Panc1 (cell line): ENCODE measurements around the gene OGDH. TPM values are rescaled to one million over a fixed set of nuclear protein-coding genes. Genes with fewer than 3 reads are reported as not detected.

Experiments used
- ATAC-seq: fragments of 200-7000 bp; cut with Tn5 transposase; 2 replicates; pipeline ENCODE4 v1.9.1; 2020; ENCODE audit warnings: mild to moderate bottlenecking, moderate library complexity
- BruUV-seq: library from RNA; stranded (reverse); fragments of 400-500 nt; replicated peaks from 2 replicates; lab custom pipeline; 2021; lab: Mats Ljungman, UMichigan
- CTCF ChIA-PET: fragments of 300-600 bp; sonication (Branson Sonifier 250); formaldehyde crosslinking; loops from one replicate; lab custom pipeline; 2022; ENCODE audit warnings: antibody characterized with exemption; lab: Charles Lee
- POLR2A ChIA-PET: fragments of 300-600 bp; sonication (Branson Sonifier 250); formaldehyde crosslinking; loops from one replicate; lab custom pipeline; 2022; ENCODE audit warnings: antibody characterized with exemption; lab: Charles Lee
- DNase-seq: peaks from one replicate; pipeline ENCODE4 v3.0.0-alpha.2; 2010; ENCODE audit warnings: low read depth, low spot score
- H3K27ac ChIP-seq: 2 replicates; pipeline ENCODE4 v1.5.1; 2011; ENCODE audit warnings: mild to moderate bottlenecking, low read length, inconsistent platforms
- H3K27me3 ChIP-seq: fragments of 200-500 bp; sonication (Bioruptor generic); 2 replicates; pipeline ENCODE4 v1.6.0; 2014; ENCODE audit warnings: low read length, inconsistent platforms; ENCODE audit not compliant: control insufficient read depth, insufficient read depth
- H3K36me3 ChIP-seq: fragments of 200-500 bp; sonication (Bioruptor generic); 2 replicates; pipeline ENCODE4 v1.5.1; 2014; ENCODE audit warnings: inconsistent platforms, mild to moderate bottlenecking, low read length, moderate library complexity; ENCODE audit not compliant: control insufficient read depth, insufficient read depth
- H3K4me1 ChIP-seq: 2 replicates; pipeline ENCODE4 v1.5.1; 2011; ENCODE audit warnings: inconsistent platforms, mild to moderate bottlenecking, low read length, moderate library complexity; ENCODE audit not compliant: control insufficient read depth, insufficient read depth
- H3K4me3 ChIP-seq, 2 experiments: 2 replicates each; pipeline ENCODE4 v1.5.1; 2011 to 2012; ENCODE audit warnings: low read depth in 2 of 2, low read length in 2 of 2, mild to moderate bottlenecking in 2 of 2, inconsistent platforms in 1 of 2, moderate library complexity in 1 of 2
- H3K9me3 ChIP-seq: fragments of 200-500 bp; sonication (Bioruptor generic); 2 replicates; pipeline ENCODE4 v1.5.1; 2014; ENCODE audit warnings: low read depth, mild to moderate bottlenecking, inconsistent platforms, low read length, moderate library complexity; ENCODE audit not compliant: control insufficient read depth, insufficient read depth
- CTCF ChIP-seq: fragments of 450-650 bp; IDR thresholded peaks from 2 replicates; pipeline ENCODE4 v1.5.1; 2017; ENCODE audit warnings: mild to moderate bottlenecking
- POLR2AphosphoS5 ChIP-seq: IDR thresholded peaks from 2 replicates; pipeline ENCODE4 v1.6.1; 2012; ENCODE audit warnings: mild to moderate bottlenecking, low read depth, low read length, moderate library complexity
- SIN3A ChIP-seq: IDR thresholded peaks from 2 replicates; pipeline ENCODE4 v1.6.1; 2012; ENCODE audit warnings: low read depth, mild to moderate bottlenecking, low read length, moderate library complexity, borderline replicate concordance; ENCODE audit not compliant: insufficient read depth
- TCF7L2 ChIP-seq: IDR thresholded peaks from 2 replicates; pipeline ENCODE4 v1.6.1; 2011; ENCODE audit warnings: mild to moderate bottlenecking, low read depth, low read length, inconsistent platforms
- in situ Hi-C: cut with HindIII; loops from 2 replicates; pipeline ENCODE4 v1.10.0; 2016; ENCODE audit warnings: low sequenced_read_pairs, low pct_unique_long_range_greater_than_20kb
- intact Hi-C: fragments of 100-400 bp; cut with micrococcal nuclease; formaldehyde crosslinking; loops from one replicate; pipeline ENCODE4 v1.10.0; 2022; ENCODE audit not compliant: unreplicated experiment
- total RNA-seq: library from RNA; stranded (reverse); gene quantifications from one replicate; pipeline ENCODE4 v1.2.1, GENCODE V29; 2021; ENCODE audit not compliant: unreplicated experiment
- TF ChIP-seq, protein P1 (sequence below), 2 experiments: IDR thresholded peaks; 2 replicates each; pipeline ENCODE4 v1.6.1; 2011 to 2012; ENCODE audit warnings: low read depth in 2 of 2, control low read depth in 1 of 2, low read length in 1 of 2, mild to moderate bottlenecking in 1 of 2, moderate library complexity in 1 of 2; ENCODE audit not compliant: insufficient read depth in 1 of 2

OGDH gene
- total RNA-seq, 1 experiment from 2014 or later, result 166 TPM

DNA sequence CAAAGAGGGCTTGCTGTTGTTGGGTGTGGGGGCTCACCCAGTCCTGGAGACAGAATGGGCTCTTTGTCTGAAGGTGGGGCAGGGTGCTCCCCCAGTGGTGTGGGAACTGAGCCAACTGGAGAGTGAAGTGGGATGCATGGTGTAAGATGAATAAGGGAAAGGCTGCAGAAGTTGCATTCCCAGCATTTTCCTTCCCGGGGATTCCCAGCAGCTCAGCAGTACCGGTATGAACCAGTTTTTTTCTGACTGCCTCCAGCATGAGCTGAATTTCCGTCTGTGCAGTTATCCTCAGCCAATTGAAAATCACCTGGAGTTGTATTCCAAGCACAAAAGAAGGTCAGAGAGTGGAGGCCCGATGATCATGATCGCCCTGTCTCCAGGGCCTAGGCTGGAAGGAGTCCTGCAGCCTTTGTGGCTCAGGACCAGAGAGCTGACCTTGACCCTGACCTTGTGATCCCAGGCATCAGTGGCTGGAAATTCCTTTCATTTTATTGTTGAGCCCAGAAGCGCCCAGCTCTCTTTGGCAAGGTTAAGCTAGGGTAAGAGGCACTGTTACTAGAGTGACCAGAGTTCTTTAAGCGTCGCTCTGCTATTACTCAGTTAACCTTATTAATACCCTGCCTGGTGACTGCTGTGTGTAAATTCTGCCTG lies 33.4 kb downstream of the OGDH start:
- H3K4me3 ChIP-seq, result peak overlapping the region in 1 of 2 experiments; percentile 19; a peak in 1 of 4 replicates
- peak; percentile 81 for ATAC-seq

DNA sequence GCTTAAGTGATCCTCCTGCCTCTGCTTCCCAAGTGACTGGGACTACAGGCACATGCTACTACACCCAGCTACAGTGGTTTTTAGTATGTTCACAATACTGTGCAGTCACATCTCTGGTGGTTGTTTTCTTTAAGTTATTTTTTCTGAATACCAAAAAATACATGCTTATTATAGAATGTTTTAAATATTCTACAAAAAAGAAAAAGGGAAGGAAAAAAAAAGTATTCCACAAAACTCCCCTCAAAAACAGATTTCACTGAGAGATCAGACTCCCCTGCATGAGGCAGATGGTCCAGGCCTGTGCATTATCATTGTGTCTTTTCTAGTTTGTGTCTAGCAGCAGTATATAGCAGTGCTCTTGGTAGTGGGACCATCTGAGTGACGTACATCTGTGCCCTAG lies 36.8 kb downstream of the OGDH start:
- POLR2A ChIA-PET, result no interaction called here
- TF ChIP-seq TCF7L2 (no peak), SIN3A (no peak), POLR2AphosphoS5 (no peak), CTCF (no peak)
- TF ChIP-seq, protein P1, sequence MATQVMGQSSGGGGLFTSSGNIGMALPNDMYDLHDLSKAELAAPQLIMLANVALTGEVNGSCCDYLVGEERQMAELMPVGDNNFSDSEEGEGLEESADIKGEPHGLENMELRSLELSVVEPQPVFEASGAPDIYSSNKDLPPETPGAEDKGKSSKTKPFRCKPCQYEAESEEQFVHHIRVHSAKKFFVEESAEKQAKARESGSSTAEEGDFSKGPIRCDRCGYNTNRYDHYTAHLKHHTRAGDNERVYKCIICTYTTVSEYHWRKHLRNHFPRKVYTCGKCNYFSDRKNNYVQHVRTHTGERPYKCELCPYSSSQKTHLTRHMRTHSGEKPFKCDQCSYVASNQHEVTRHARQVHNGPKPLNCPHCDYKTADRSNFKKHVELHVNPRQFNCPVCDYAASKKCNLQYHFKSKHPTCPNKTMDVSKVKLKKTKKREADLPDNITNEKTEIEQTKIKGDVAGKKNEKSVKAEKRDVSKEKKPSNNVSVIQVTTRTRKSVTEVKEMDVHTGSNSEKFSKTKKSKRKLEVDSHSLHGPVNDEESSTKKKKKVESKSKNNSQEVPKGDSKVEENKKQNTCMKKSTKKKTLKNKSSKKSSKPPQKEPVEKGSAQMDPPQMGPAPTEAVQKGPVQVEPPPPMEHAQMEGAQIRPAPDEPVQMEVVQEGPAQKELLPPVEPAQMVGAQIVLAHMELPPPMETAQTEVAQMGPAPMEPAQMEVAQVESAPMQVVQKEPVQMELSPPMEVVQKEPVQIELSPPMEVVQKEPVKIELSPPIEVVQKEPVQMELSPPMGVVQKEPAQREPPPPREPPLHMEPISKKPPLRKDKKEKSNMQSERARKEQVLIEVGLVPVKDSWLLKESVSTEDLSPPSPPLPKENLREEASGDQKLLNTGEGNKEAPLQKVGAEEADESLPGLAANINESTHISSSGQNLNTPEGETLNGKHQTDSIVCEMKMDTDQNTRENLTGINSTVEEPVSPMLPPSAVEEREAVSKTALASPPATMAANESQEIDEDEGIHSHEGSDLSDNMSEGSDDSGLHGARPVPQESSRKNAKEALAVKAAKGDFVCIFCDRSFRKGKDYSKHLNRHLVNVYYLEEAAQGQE (IDR thresholded peaks at IDR 0.05; ENCODE audit: insufficient read depth in 1 of 2, low read depth in 2 of 2, low read length in 1 of 2), result no peak
- no TSS peak for BruUV-seq
- Histone ChIP-seq H3K36me3 (0 out of 2 replicates have a peak, but pooled peaks cover 2% of the 10 kb centered on the region), H3K4me3 (no peak overlapping the region), H3K9me3 (no peaks in the 10 kb centered on the region), H3K4me1 (peaks cover 27% of the 10 kb centered on the region), H3K27ac (no peak overlapping the region; the same call in 1 of the 2 replicates), H3K27me3 (no peaks in the 10 kb centered on the region)
- DNase-seq (no peak), ATAC-seq (no peak)
- in situ Hi-C loops (no loop called here), intact Hi-C loops (no loop called here)
- CTCF ChIA-PET, result no interaction called here

More for the DNA sequence above, 33.4 kb downstream of the OGDH start:
- Histone ChIP-seq H3K9me3 (no peaks in the 10 kb centered on the region), H3K27me3 (no peaks in the 10 kb centered on the region), H3K36me3 (no peaks in the 10 kb centered on the region), H3K4me1 (peaks cover 37% of the 10 kb centered on the region), H3K27ac (peak overlapping the region; percentile 92)
- no peak for DNase-seq
- in situ Hi-C loops, result no loop called here
- intact Hi-C loops, result no loop called here
- CTCF ChIA-PET, result no interaction called here
- BruUV-seq, result no TSS peak
- POLR2A ChIA-PET, result interaction anchor here (0.6 kb wide), 1 partner anchor 245 kb away, joined by 5 read pairs; the partner anchor contains the start of gene PURB
- TF ChIP-seq SIN3A (no peak), POLR2AphosphoS5 (peak; percentile 32; the same call in 1 of the 2 replicates)

- no peak for TF ChIP-seq POLR2AphosphoS5
- TF ChIP-seq TCF7L2, result no peak
- TF ChIP-seq, protein P1 (IDR thresholded peaks at IDR 0.05; ENCODE audit: insufficient read depth in 1 of 2, low read depth in 2 of 2, low read length in 1 of 2), result no peak
- TF ChIP-seq CTCF, result no peak
- TF ChIP-seq SIN3A, result no peak
- H3K4me3 ChIP-seq, result no peak overlapping the region
- H3K4me1 ChIP-seq, result peaks cover 7% of the 10 kb centered on the region
- H3K27me3 ChIP-seq, result no peaks in the 10 kb centered on the region
- ChIA-PET CTCF (no interaction called here), POLR2A (no interaction called here)
- no peak for ATAC-seq
- H3K27ac ChIP-seq, result no peak overlapping the region
- no TSS peak for BruUV-seq
- peaks cover 8% of the 10 kb centered on the region; the same call in 1 of the 2 replicates for H3K36me3 ChIP-seq
- DNase-seq, result no peak
- intact Hi-C loops (no loop called here), in situ Hi-C loops (no loop called here)
- no peaks in the 10 kb centered on the region for H3K9me3 ChIP-seq
These were observed 38.8 kb downstream of the OGDH start for GRCh38 chr7:44645254-44645653.
